ENCODE data around the gene LPAR2.

DNA sequence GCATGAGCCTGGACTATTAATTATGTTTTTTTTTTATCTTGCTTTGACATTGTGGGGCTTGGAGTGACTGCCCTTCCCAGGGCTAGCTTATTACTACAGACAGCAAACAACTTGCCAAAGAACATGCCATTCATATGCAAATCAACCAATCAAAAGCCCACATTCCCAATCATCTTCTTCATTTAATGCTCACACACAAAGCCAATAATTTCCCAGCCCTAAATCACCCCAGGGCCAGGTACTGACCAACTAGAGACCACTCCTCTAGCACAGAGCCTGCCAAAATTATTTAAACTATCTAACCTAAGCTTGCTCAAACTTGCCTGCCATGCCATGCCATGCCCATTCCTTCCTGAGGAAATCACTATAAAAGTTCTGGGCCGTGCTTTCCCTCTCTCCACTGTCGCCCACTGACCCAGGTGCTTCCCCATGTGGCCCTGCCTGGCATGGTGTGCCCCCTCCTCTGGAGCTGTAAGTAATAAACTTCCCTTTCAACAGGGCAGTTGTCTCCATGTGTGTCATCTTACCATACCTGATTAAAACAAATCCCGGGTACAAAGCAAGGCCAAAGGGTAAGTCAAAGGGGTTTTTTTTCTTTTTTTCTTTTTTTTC is 25.2 kb downstream of the LPAR2 start:
- TF ChIP-seq, protein P1, sequence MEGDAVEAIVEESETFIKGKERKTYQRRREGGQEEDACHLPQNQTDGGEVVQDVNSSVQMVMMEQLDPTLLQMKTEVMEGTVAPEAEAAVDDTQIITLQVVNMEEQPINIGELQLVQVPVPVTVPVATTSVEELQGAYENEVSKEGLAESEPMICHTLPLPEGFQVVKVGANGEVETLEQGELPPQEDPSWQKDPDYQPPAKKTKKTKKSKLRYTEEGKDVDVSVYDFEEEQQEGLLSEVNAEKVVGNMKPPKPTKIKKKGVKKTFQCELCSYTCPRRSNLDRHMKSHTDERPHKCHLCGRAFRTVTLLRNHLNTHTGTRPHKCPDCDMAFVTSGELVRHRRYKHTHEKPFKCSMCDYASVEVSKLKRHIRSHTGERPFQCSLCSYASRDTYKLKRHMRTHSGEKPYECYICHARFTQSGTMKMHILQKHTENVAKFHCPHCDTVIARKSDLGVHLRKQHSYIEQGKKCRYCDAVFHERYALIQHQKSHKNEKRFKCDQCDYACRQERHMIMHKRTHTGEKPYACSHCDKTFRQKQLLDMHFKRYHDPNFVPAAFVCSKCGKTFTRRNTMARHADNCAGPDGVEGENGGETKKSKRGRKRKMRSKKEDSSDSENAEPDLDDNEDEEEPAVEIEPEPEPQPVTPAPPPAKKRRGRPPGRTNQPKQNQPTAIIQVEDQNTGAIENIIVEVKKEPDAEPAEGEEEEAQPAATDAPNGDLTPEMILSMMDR (IDR thresholded peaks at IDR 0.05): no peak
- no peak for TF ChIP-seq POLR2A (IDR thresholded peaks at IDR 0.05)
